K562 (cell line): ENCODE results near the gene MYOM3. TPM values are rescaled to one million over a fixed set of nuclear protein-coding genes. Genes with fewer than 3 reads are reported as not detected.
A peak's percentile ranks its signal among the peaks of the same experiment; 100 is the strongest.

Experiments used
- ARID1B ChIP-seq: fragments of 450-650 bp; IDR thresholded peaks from 2 replicates; pipeline ENCODE4 v1.6.1; 2016; ENCODE audit warnings: antibody characterized with exemption, mild to moderate bottlenecking, inconsistent platforms
- CBFB ChIP-seq: sonication (generic); formaldehyde crosslinking; IDR thresholded peaks from 2 replicates; pipeline ENCODE4 v1.4.0; 2020; ENCODE audit warnings: mild to moderate bottlenecking, missing genetic modification reagents
- CBX2 ChIP-seq: fragments of 200-600 bp; sonication (generic); IDR thresholded peaks from one replicate; pipeline ENCODE4 v1.6.1; 2012; ENCODE audit warnings: mild to moderate bottlenecking, low read length, inconsistent platforms; ENCODE audit not compliant: insufficient read depth, poor library complexity, severe bottlenecking
- CHCHD3 ChIP-seq: fragments of 250-450 bp; sonication (Bioruptor Pico); IDR thresholded peaks from 2 replicates; pipeline ENCODE4 v2.1.2; 2022; ENCODE audit warnings: mild to moderate bottlenecking
- CXXC5 ChIP-seq: fragments of 250-450 bp; sonication (Bioruptor Pico); IDR thresholded peaks from 2 replicates; pipeline ENCODE4 v1.8.0; 2022; ENCODE audit warnings: inconsistent platforms, mild to moderate bottlenecking, moderate library complexity
- DDX20 ChIP-seq: fragments of 450-650 bp; IDR thresholded peaks from 2 replicates; pipeline ENCODE4 v1.6.1; 2016; ENCODE audit warnings: missing genetic modification characterization, low read depth, mild to moderate bottlenecking, missing compliant biosample characterization, moderate library complexity
- L3MBTL2 ChIP-seq: fragments of 450-650 bp; IDR thresholded peaks from 2 replicates; pipeline ENCODE4 v1.6.1; 2016; ENCODE audit warnings: mild to moderate bottlenecking, moderate library complexity
- MYBL2 ChIP-seq, 2 experiments: fragments of 450-650 bp in 1 of 2; sonication (generic) in 1 of 2; formaldehyde crosslinking in 1 of 2; IDR thresholded peaks; 2 replicates each; pipeline versions ENCODE4 v1.6.1 to v1.8.1; 2017 to 2022; ENCODE audit warnings: borderline replicate concordance in 1 of 2, inconsistent platforms in 1 of 2, low read depth in 1 of 2, mild to moderate bottlenecking in 1 of 2, missing genetic modification reagents in 1 of 2, moderate library complexity in 1 of 2
- NR1H2 ChIP-seq: sonication (generic); formaldehyde crosslinking; IDR thresholded peaks from 2 replicates; pipeline ENCODE4 v1.4.0; 2020; ENCODE audit warnings: mild to moderate bottlenecking, missing genetic modification reagents
- NR2C2 ChIP-seq, 2 experiments: fragments of 200-800 bp in 1 of 2; sonication (Bioruptor generic) in 1 of 2; sonication (generic) in 1 of 2; formaldehyde crosslinking in 1 of 2; IDR thresholded peaks; 2 replicates each; pipeline versions ENCODE4 v1.6.1 to v1.8.0; 2016 to 2022; ENCODE audit warnings: mild to moderate bottlenecking in 1 of 2, missing compliant biosample characterization in 1 of 2, missing genetic modification characterization in 1 of 2, missing genetic modification reagents in 1 of 2
- NUFIP1 ChIP-seq: fragments of 450-650 bp; IDR thresholded peaks from 2 replicates; pipeline ENCODE4 v1.6.1; 2018; ENCODE audit not compliant: partially characterized antibody
- SMARCA5 ChIP-seq: fragments of 450-650 bp; IDR thresholded peaks from 2 replicates; pipeline ENCODE4 v1.6.1; 2016
- SREBF1 ChIP-seq: fragments of 150-350 bp; IDR thresholded peaks from 2 replicates; pipeline ENCODE4 v1.6.1; 2014; ENCODE audit warnings: antibody characterized with exemption, low read depth, low read length, borderline replicate concordance
- TCFL5 ChIP-seq: fragments of 250-450 bp; sonication (Bioruptor Pico); conservative IDR thresholded peaks from 2 replicates; pipeline ENCODE4 v1.6.1; 2021; ENCODE audit warnings: mild to moderate bottlenecking, moderate library complexity, matching md5 sums
- THRA ChIP-seq: fragments of 450-650 bp; IDR thresholded peaks from 2 replicates; pipeline ENCODE4 v1.6.1; 2017; ENCODE audit warnings: mild to moderate bottlenecking, moderate library complexity
- ZBTB17 ChIP-seq: fragments of 450-650 bp; formaldehyde crosslinking; IDR thresholded peaks from 2 replicates; pipeline ENCODE4 v1.4.0; 2020; ENCODE audit warnings: mild to moderate bottlenecking
- ZNF384 ChIP-seq: IDR thresholded peaks from 2 replicates; pipeline ENCODE4 v1.6.1; 2012; ENCODE audit warnings: low read depth, low read length, improper control_type of control experiment
- ZNF507 ChIP-seq: conservative IDR thresholded peaks from 2 replicates; pipeline ENCODE4 v1.6.1; 2017; ENCODE audit warnings: missing genetic modification characterization, missing compliant biosample characterization
- ZNF551 ChIP-seq: fragments of 250-450 bp; sonication (Bioruptor Pico); IDR thresholded peaks from 2 replicates; pipeline ENCODE4 v1.5.0; 2021; ENCODE audit warnings: mild to moderate bottlenecking, moderate library complexity
- polyA plus RNA-seq, 8 experiments: library from polyadenylated mRNA; depleted of rRNA in 4 of 8; stranded (reverse) in 5 of 8; unstranded in 3 of 8; fragments of >200 nt; fragmentation: Nextera tagmentation in 2 of 8; fragmentation: Illumina TruSeq in 1 of 8; extraction: Ambion mirVana in 2 of 8; extraction: Trizol in 1 of 8; gene quantifications; 2 replicates each; pipeline versions ENCODE4 v1.2.1 to v1.2.3, GENCODE V29; 2011 to 2014; ENCODE audit warnings: inconsistent platforms in 1 of 8, missing spikeins in 1 of 8
- total RNA-seq, 7 experiments: library from RNA; depleted of rRNA in 6 of 7; stranded (reverse); fragments of >200 nt in 6 of 7; fragmentation: Illumina TruSeq in 2 of 7; extraction: Trizol in 2 of 7; gene quantifications; 2 replicates each; pipeline versions ENCODE4 v1.2.1 to v1.2.3, GENCODE V29; 2011 to 2021; ENCODE audit warnings: low replicate concordance in 1 of 7
- TF ChIP-seq, protein P1 (sequence below): sonication (generic); formaldehyde crosslinking; IDR thresholded peaks from 2 replicates; pipeline ENCODE4 v1.5.0; 2020; ENCODE audit warnings: missing genetic modification reagents

The MYOM3 gene
- total and polyA plus RNA-seq, 9 of the 15 experiments (the other 6 are each of a cell fraction or from before 2014, with no cell fraction given): 0.01 TPM; not detected in 8

DNA sequence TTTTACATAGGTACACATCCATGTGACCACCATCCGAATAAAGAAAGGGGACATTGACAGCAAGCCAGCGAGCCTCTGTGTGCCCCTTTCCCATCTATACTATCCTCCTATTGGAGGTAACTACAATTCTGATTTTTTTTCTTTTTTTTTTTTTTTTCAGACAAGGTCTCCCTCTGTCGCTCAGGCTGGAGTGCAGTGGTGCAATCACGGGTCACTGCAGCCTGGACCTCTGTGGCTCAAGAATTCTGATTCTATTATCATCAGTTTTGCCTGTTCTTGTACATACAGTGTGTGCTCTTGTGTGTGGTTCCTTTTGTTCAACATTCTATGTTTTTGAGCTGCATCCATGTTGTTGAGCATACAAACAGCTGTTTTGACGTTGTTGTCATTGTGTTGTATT lies 75.8 kb downstream of the MYOM3 start (continued):
- TF ChIP-seq MYBL2 (IDR thresholded peaks at IDR 0.05; ENCODE audit: low read depth) (no peak), MYBL2 (CRISPR knock-in tag; IDR thresholded peaks at IDR 0.05; ENCODE audit: borderline replicate concordance) (no peak), NUFIP1 (no peak), DDX20 (tag) (no peak), ARID1B (no peak), THRA (no peak), NR1H2 (CRISPR knock-in tag) (no peak), CXXC5 (CRISPR knock-in tag) (no peak), ZNF551 (CRISPR knock-in tag) (no peak), ZNF384 (peak; percentile 66), L3MBTL2 (no peak), CBX2 (no peak), SMARCA5 (no peak), NR2C2 (CRISPR knock-in tag; IDR thresholded peaks at IDR 0.05) (no peak), NR2C2 (tag; IDR thresholded peaks at IDR 0.05) (no peak), CHCHD3 (CRISPR knock-in tag) (no peak), ZBTB17 (CRISPR knock-in tag) (no peak), TCFL5 (CRISPR knock-in tag) (no peak), CBFB (CRISPR knock-in tag) (no peak), SREBF1 (no peak), ZNF507 (no peak)
- TF ChIP-seq, protein P1, sequence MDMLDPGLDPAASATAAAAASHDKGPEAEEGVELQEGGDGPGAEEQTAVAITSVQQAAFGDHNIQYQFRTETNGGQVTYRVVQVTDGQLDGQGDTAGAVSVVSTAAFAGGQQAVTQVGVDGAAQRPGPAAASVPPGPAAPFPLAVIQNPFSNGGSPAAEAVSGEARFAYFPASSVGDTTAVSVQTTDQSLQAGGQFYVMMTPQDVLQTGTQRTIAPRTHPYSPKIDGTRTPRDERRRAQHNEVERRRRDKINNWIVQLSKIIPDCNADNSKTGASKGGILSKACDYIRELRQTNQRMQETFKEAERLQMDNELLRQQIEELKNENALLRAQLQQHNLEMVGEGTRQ (CRISPR knock-in tag): no peak
- TF ChIP-seq, all 486 proteins: peak for 5
